Measurements from ENCODE around the gene NPR1. TPM values are rescaled to one million over a fixed set of nuclear protein-coding genes. Genes with fewer than 3 reads are reported as not detected.
"Not testable (repeated sequence)": the region's sequence is repeated elsewhere in the genome, so short reads cannot be mapped to it uniquely, and the experiment has no call there.

NPR1 gene
- total RNA-seq, 1 experiment from 2014 or later: 16.5 TPM

DNA sequence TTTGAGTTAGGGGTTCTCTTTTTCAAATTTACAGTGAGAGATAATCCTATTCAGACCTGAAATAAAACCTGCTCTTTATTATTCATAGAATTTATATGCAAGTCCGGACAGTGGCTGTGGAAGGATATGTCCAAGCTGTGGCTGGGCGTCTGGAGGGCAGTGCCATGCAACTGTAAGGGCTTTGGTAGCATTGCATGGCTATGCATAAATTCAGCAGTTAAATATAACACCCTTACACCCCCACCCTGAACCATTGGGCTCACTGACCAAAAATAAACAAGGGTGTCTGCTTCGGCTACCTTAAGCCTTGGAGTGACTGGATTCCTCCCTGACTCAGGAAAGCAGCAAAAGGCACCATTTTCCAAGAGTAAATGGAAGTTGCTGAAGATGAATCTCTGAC, 39.2 kb upstream of the NPR1 start:
- Mint-ChIP-seq H3K4me1 (peaks cover 9% of the 10 kb centered on the region; the same call in 1 of the 2 replicates), H3K27me3 (ENCODE audit: low read depth) (no peaks in the 10 kb centered on the region), H3K9me3 (no peaks in the 10 kb centered on the region), H3K27ac (no peak overlapping the region), H3K36me3 (peaks cover 81% of the 10 kb centered on the region), H3K4me3 (no peak overlapping the region)
- no peak for ATAC-seq
- POLR2A ChIA-PET: interaction anchor here (0.5 to 1.6 kb wide), 2 partner anchors 13 to 71 kb away, joined by 3 to 6 read pairs; no protein-coding TSS in a partner anchor
- DNase-seq (ENCODE audit: low spot score): no peak
- TF ChIP-seq FOXJ3 (CRISPR knock-in tag; IDR thresholded peaks at IDR 0.05; ENCODE audit: borderline replicate concordance) (no peak), IRF2 (CRISPR knock-in tag; IDR thresholded peaks at IDR 0.05; ENCODE audit: borderline replicate concordance, low read depth) (no peak), PRDM15 (CRISPR knock-in tag; IDR thresholded peaks at IDR 0.05) (no peak), ZNF138 (CRISPR knock-in tag; conservative IDR thresholded peaks at IDR 0.05) (no peak), ZNF317 (CRISPR knock-in tag; IDR thresholded peaks at IDR 0.05; ENCODE audit: borderline replicate concordance, low read depth) (no peak), NR3C1 (CRISPR knock-in tag; conservative IDR thresholded peaks at IDR 0.05; ENCODE audit: low read depth) (no peak), ZBTB21 (CRISPR knock-in tag; IDR thresholded peaks at IDR 0.05; ENCODE audit: borderline replicate concordance) (no peak), RELA (CRISPR knock-in tag; IDR thresholded peaks at IDR 0.05; ENCODE audit: borderline replicate concordance) (no peak), SMAD4 (CRISPR knock-in tag; IDR thresholded peaks at IDR 0.05) (no peak), MXD4 (CRISPR knock-in tag; IDR thresholded peaks at IDR 0.05; ENCODE audit: borderline replicate concordance) (no peak), FOXP1 (CRISPR knock-in tag; IDR thresholded peaks at IDR 0.05; ENCODE audit: borderline replicate concordance) (no peak), GTF2I (CRISPR knock-in tag; conservative IDR thresholded peaks at IDR 0.05) (no peak), HMGA2 (CRISPR knock-in tag; IDR thresholded peaks at IDR 0.05) (no peak)
- TF ChIP-seq, protein P1, sequence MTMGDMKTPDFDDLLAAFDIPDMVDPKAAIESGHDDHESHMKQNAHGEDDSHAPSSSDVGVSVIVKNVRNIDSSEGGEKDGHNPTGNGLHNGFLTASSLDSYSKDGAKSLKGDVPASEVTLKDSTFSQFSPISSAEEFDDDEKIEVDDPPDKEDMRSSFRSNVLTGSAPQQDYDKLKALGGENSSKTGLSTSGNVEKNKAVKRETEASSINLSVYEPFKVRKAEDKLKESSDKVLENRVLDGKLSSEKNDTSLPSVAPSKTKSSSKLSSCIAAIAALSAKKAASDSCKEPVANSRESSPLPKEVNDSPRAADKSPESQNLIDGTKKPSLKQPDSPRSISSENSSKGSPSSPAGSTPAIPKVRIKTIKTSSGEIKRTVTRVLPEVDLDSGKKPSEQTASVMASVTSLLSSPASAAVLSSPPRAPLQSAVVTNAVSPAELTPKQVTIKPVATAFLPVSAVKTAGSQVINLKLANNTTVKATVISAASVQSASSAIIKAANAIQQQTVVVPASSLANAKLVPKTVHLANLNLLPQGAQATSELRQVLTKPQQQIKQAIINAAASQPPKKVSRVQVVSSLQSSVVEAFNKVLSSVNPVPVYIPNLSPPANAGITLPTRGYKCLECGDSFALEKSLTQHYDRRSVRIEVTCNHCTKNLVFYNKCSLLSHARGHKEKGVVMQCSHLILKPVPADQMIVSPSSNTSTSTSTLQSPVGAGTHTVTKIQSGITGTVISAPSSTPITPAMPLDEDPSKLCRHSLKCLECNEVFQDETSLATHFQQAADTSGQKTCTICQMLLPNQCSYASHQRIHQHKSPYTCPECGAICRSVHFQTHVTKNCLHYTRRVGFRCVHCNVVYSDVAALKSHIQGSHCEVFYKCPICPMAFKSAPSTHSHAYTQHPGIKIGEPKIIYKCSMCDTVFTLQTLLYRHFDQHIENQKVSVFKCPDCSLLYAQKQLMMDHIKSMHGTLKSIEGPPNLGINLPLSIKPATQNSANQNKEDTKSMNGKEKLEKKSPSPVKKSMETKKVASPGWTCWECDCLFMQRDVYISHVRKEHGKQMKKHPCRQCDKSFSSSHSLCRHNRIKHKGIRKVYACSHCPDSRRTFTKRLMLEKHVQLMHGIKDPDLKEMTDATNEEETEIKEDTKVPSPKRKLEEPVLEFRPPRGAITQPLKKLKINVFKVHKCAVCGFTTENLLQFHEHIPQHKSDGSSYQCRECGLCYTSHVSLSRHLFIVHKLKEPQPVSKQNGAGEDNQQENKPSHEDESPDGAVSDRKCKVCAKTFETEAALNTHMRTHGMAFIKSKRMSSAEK (CRISPR knock-in tag; IDR thresholded peaks at IDR 0.05; ENCODE audit: borderline replicate concordance): no peak
- TF ChIP-seq, protein P2, sequence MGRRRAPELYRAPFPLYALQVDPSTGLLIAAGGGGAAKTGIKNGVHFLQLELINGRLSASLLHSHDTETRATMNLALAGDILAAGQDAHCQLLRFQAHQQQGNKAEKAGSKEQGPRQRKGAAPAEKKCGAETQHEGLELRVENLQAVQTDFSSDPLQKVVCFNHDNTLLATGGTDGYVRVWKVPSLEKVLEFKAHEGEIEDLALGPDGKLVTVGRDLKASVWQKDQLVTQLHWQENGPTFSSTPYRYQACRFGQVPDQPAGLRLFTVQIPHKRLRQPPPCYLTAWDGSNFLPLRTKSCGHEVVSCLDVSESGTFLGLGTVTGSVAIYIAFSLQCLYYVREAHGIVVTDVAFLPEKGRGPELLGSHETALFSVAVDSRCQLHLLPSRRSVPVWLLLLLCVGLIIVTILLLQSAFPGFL (CRISPR knock-in tag; IDR thresholded peaks at IDR 0.05; ENCODE audit: borderline replicate concordance): no peak
- TF ChIP-seq, protein P3, sequence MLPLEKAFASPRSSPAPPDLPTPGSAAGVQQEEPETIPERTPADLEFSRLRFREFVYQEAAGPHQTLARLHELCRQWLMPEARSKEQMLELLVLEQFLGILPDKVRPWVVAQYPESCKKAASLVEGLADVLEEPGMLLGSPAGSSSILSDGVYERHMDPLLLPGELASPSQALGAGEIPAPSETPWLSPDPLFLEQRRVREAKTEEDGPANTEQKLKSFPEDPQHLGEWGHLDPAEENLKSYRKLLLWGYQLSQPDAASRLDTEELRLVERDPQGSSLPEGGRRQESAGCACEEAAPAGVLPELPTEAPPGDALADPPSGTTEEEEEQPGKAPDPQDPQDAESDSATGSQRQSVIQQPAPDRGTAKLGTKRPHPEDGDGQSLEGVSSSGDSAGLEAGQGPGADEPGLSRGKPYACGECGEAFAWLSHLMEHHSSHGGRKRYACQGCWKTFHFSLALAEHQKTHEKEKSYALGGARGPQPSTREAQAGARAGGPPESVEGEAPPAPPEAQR (CRISPR knock-in tag; IDR thresholded peaks at IDR 0.05): no peak
- CTCF ChIA-PET: interaction anchor here (1.1 kb wide), 1 partner anchor 106 kb away, joined by 3 read pairs; no protein-coding TSS in a partner anchor

DNA sequence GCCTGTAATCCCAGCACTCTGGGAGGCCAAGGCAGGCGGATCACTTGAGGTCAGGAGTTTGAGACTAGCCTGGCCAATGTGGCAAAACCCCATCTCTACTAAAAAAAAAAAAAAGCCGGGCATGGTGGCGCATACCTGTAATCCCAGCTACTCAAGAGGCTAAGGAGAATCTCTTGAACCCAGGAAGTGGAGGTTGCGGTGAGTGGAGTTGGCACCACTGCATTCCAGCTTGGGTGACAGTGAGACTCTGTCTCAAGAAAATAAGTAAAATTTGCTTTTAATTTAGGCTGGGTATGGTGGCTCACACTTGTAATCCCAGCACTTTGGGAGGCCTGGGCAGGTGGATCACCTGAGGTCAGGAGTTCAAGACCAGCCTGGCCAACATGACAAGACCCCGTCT, 38.3 kb upstream of the NPR1 start:
- ATAC-seq; H3K27me3 Mint-ChIP-seq (ENCODE audit: low read depth); H3K9me3 Mint-ChIP-seq; DNase-seq (ENCODE audit: low spot score); H3K4me1 Mint-ChIP-seq; H3K27ac Mint-ChIP-seq; H3K4me3 Mint-ChIP-seq: not testable (repeated sequence)
- H3K36me3 Mint-ChIP-seq: peaks cover 87% of the 10 kb centered on the region
- CTCF ChIA-PET: interaction anchor here (0.8 to 1.1 kb wide), 2 partner anchors 13 to 107 kb away, joined by 3 to 4 read pairs; partner anchors contain the start of gene S100A13
- POLR2A ChIA-PET: interaction anchor here (1.6 kb wide), 1 partner anchor 13 kb away, joined by 6 read pairs; no protein-coding TSS in a partner anchor
